AG04450 (cell line): ENCODE measurements around the gene POLR2L. TPM values are rescaled to one million over a fixed set of nuclear protein-coding genes. Genes with fewer than 3 reads are reported as not detected.

Experiments used
- CTCF ChIA-PET: fragments of 300-600, 350-600 bp; formaldehyde crosslinking; extraction: SDS; loops from one replicate; lab custom pipeline; 2022; ENCODE audit warnings: antibody characterized with exemption, inconsistent platforms; lab: Charles Lee
- POLR2A ChIA-PET: fragments of 350-600 bp; formaldehyde crosslinking; extraction: SDS; loops from one replicate; lab custom pipeline; 2021; ENCODE audit warnings: antibody characterized with exemption, inconsistent platforms; lab: Yijun Ruan, JAX
- DNase-seq: peaks from one replicate; pipeline ENCODE4 v3.0.0-alpha.2; 2011; ENCODE audit warnings: low read depth, low spot score
- H3K27ac ChIP-seq: one replicate; pipeline ENCODE4 v1.5.1; 2012; ENCODE audit warnings: low read depth, low read length, control low read depth
- H3K27me3 ChIP-seq: one replicate; pipeline ENCODE4 v1.6.0; 2012; ENCODE audit warnings: low read length; ENCODE audit not compliant: control insufficient read depth, insufficient read depth
- H3K4me3 ChIP-seq: 2 replicates; pipeline ENCODE4 v1.5.1; 2011; ENCODE audit warnings: mild to moderate bottlenecking, low read depth, low read length, control low read depth
- H3K9me3 ChIP-seq: 2 replicates; pipeline ENCODE4 v1.5.1; 2012; ENCODE audit warnings: low read length; ENCODE audit not compliant: control insufficient read depth, insufficient read depth
- polyA plus RNA-seq: library from polyadenylated mRNA; depleted of rRNA; stranded (reverse); fragments of >200 nt; gene quantifications from 2 replicates; pipeline ENCODE4 v1.2.3, GENCODE V29; 2011
- TF ChIP-seq, protein P1 (sequence below): IDR thresholded peaks from 2 replicates; pipeline ENCODE4 v1.5.1; 2011; ENCODE audit warnings: low read depth, low read length, control low read depth, inconsistent platforms

POLR2L gene
- polyA plus RNA-seq, 1 experiment = 211 TPM

DNA sequence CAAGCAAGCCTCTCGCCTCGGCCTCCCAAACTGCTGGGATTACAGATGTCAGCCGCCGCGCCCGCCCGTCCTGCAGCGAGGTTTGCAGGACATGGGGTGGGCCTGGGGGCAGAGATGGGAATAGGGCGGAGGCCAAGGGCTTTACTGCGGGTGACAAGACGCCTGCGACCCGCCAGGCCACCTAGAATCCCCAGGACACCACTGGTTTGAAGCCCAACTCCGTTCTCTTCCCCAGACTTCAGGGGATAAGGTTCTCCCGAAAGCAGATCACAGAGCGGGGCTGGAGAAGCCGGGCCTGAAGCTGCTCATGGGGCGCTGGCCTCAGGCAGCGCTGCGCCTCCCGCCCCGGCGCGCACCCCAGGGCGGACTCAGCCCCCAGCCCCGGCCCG is 354 bp downstream of the POLR2L start:
- CTCF ChIA-PET = no interaction called here
- POLR2A ChIA-PET = interaction anchor here (3.1 kb wide), 1 partner anchor 9 kb away, joined by 66 read pairs; the partner anchor contains the start of gene CD151
- DNase-seq = no peak
- H3K9me3 ChIP-seq = no peaks in the 10 kb centered on the region; the same call in 1 of the 2 replicates
- TF ChIP-seq, protein P1, sequence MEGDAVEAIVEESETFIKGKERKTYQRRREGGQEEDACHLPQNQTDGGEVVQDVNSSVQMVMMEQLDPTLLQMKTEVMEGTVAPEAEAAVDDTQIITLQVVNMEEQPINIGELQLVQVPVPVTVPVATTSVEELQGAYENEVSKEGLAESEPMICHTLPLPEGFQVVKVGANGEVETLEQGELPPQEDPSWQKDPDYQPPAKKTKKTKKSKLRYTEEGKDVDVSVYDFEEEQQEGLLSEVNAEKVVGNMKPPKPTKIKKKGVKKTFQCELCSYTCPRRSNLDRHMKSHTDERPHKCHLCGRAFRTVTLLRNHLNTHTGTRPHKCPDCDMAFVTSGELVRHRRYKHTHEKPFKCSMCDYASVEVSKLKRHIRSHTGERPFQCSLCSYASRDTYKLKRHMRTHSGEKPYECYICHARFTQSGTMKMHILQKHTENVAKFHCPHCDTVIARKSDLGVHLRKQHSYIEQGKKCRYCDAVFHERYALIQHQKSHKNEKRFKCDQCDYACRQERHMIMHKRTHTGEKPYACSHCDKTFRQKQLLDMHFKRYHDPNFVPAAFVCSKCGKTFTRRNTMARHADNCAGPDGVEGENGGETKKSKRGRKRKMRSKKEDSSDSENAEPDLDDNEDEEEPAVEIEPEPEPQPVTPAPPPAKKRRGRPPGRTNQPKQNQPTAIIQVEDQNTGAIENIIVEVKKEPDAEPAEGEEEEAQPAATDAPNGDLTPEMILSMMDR = no peak
- peak overlapping the region; percentile 71 for H3K4me3 ChIP-seq
- no peaks in the 10 kb centered on the region for H3K27me3 ChIP-seq
- peak overlapping the region; percentile 3 for H3K27ac ChIP-seq

- no peaks in the 10 kb centered on the region for H3K27me3 ChIP-seq
- POLR2A ChIA-PET = interaction anchor here (1.3 kb wide), 1 partner anchor 21 kb away, joined by 6 read pairs; the partner anchor contains the start of gene PNPLA2
- no peak for DNase-seq
- no peak overlapping the region for H3K27ac ChIP-seq
- TF ChIP-seq, protein P1 = peak; percentile 24
- CTCF ChIA-PET = interaction anchor here (0.6 kb wide), 1 partner anchor 26 kb away, joined by 3 read pairs; no protein-coding TSS in a partner anchor
- H3K9me3 ChIP-seq = no peaks in the 10 kb centered on the region; the same call in 1 of the 2 replicates
- H3K4me3 ChIP-seq = peak overlapping the region; percentile 71
Measured at GRCh38 chr11:839875-840617, 2.3 kb downstream of the POLR2L start.

- Histone ChIP-seq H3K4me3 (no peak overlapping the region), H3K27me3 (no peaks in the 10 kb centered on the region), H3K9me3 (no peaks in the 10 kb centered on the region; the same call in 1 of the 2 replicates), H3K27ac (peak overlapping the region; percentile 11)
- DNase-seq = no peak
- POLR2A ChIA-PET = interaction anchor here (0.6 kb wide), 2 partner anchors 9 to 33 kb away, joined by 3 to 6 read pairs; no protein-coding TSS in a partner anchor
- TF ChIP-seq, protein P1 = no peak
- CTCF ChIA-PET = interaction anchor here (0.6 kb wide), 1 partner anchor 25 kb away, joined by 3 read pairs; no protein-coding TSS in a partner anchor
Measured at GRCh38 chr11:839280-839623, 3.1 kb downstream of the POLR2L start.

- Histone ChIP-seq H3K27ac (peak overlapping the region; percentile 31), H3K4me3 (no peak overlapping the region), H3K9me3 (no peaks in the 10 kb centered on the region; the same call in 1 of the 2 replicates), H3K27me3 (no peaks in the 10 kb centered on the region)
- ChIA-PET CTCF (interaction anchor here (0.6 kb wide), 1 partner anchor 9 kb away, joined by 3 read pairs; no protein-coding TSS in a partner anchor), POLR2A (interaction anchor here (0.6 kb wide), 4 partner anchors 8 to 32 kb away, joined by 3 to 6 read pairs (median 3); no protein-coding TSS in a partner anchor)
- TF ChIP-seq, protein P1 = peak; percentile 46
- DNase-seq = no peak
Measured at GRCh38 chr11:838441-839279, 3.7 kb downstream of the POLR2L start.
